ENCODE results near the gene SGPL1. TPM values are rescaled to one million over a fixed set of nuclear protein-coding genes. Genes with fewer than 3 reads are reported as not detected.

SGPL1 gene
- total and polyA plus RNA-seq, 10 of the 15 experiments (the other 5 are each of a cell fraction or from before 2014, with no cell fraction given) = 4.9 to 20.7 (median 10.6) TPM

GRCh38 chr10:70822076-70822820, 6.5 kb downstream of the SGPL1 start (continued):
- TF ChIP-seq E2F4 (IDR thresholded peaks at IDR 0.05; ENCODE audit: low read depth, low read length) (no peak), ASH2L (IDR thresholded peaks at IDR 0.05; ENCODE audit: borderline replicate concordance, low read depth) (no peak)

DNA sequence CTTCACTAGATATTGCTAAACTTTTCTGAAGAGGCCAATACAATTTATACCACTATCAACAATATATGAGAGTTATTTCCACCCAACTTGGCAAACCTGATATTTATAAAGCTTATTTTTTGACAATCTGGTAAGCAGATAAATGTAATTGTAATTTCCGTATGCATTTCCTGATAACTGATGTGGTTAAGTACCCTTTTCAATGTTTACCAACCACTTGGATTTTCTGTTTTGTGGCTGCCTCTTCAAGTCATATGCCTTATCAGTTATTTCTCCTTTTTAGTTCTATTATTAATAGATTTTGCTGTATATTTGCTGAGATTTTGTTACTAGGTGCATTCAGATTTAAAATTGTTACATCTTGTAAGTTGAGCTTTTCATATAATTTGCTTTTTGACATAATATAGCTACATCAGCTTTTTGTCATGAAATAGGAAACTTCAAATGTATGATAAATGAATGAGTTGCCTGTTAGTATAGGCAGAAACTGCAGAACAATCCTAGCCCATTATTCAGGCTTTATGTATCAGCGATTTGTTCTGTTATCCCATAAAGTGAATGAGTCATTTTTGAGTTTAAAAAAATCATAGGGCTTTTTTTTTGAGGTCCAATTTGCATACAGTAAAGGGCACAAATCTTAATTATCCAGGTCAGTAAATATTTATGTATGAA, 11.5 kb downstream of the SGPL1 start:
- DNase-seq (ENCODE audit: low read depth, low spot score) (no peak), ATAC-seq (no peak), FAIRE-seq (no peak)
- intact Hi-C loops (cut with micrococcal nuclease; ENCODE audit: unreplicated experiment) (no loop called here), in situ Hi-C loops (cut with MboI) (no loop called here)
- H3K27me3 ChIP-seq (replicated peaks in 1 of 2; ENCODE audit: control insufficient read depth in 2 of 2, insufficient read depth in 2 of 2, low read length in 1 of 2) = no peaks in the 10 kb centered on the region
- no peaks in the 10 kb centered on the region for H3K79me2 ChIP-seq (ENCODE audit: control insufficient read depth, insufficient read depth, low read length)
- H3K4me1 ChIP-seq (ENCODE audit: control insufficient read depth, insufficient read depth, low read length) = no peaks in the 10 kb centered on the region
- no peak overlapping the region for H3K4me2 ChIP-seq (ENCODE audit: control insufficient read depth, insufficient read depth)
- no peaks in the 10 kb centered on the region for H3K36me3 ChIP-seq (ENCODE audit: control insufficient read depth in 2 of 2, insufficient read depth in 2 of 2, low read length in 1 of 2)
- no peaks in the 10 kb centered on the region for H4K20me1 ChIP-seq (ENCODE audit: control insufficient read depth, insufficient read depth)
- no peak overlapping the region for H3K9ac ChIP-seq (ENCODE audit: control insufficient read depth, insufficient read depth, low read length)
- H3K27ac ChIP-seq (ENCODE audit: control insufficient read depth, insufficient read depth) = no peak overlapping the region
- TF ChIP-seq, protein P1, sequence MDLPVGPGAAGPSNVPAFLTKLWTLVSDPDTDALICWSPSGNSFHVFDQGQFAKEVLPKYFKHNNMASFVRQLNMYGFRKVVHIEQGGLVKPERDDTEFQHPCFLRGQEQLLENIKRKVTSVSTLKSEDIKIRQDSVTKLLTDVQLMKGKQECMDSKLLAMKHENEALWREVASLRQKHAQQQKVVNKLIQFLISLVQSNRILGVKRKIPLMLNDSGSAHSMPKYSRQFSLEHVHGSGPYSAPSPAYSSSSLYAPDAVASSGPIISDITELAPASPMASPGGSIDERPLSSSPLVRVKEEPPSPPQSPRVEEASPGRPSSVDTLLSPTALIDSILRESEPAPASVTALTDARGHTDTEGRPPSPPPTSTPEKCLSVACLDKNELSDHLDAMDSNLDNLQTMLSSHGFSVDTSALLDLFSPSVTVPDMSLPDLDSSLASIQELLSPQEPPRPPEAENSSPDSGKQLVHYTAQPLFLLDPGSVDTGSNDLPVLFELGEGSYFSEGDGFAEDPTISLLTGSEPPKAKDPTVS (IDR thresholded peaks at IDR 0.05; ENCODE audit: low read depth, low read length) = no peak
- TF ChIP-seq, protein P2, sequence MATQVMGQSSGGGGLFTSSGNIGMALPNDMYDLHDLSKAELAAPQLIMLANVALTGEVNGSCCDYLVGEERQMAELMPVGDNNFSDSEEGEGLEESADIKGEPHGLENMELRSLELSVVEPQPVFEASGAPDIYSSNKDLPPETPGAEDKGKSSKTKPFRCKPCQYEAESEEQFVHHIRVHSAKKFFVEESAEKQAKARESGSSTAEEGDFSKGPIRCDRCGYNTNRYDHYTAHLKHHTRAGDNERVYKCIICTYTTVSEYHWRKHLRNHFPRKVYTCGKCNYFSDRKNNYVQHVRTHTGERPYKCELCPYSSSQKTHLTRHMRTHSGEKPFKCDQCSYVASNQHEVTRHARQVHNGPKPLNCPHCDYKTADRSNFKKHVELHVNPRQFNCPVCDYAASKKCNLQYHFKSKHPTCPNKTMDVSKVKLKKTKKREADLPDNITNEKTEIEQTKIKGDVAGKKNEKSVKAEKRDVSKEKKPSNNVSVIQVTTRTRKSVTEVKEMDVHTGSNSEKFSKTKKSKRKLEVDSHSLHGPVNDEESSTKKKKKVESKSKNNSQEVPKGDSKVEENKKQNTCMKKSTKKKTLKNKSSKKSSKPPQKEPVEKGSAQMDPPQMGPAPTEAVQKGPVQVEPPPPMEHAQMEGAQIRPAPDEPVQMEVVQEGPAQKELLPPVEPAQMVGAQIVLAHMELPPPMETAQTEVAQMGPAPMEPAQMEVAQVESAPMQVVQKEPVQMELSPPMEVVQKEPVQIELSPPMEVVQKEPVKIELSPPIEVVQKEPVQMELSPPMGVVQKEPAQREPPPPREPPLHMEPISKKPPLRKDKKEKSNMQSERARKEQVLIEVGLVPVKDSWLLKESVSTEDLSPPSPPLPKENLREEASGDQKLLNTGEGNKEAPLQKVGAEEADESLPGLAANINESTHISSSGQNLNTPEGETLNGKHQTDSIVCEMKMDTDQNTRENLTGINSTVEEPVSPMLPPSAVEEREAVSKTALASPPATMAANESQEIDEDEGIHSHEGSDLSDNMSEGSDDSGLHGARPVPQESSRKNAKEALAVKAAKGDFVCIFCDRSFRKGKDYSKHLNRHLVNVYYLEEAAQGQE (IDR thresholded peaks at IDR 0.05; ENCODE audit: low read depth, low read length) = no peak
- TF ChIP-seq BCL11A (IDR thresholded peaks at IDR 0.05; ENCODE audit: low read depth, low read length) (no peak), E2F4 (IDR thresholded peaks at IDR 0.05; ENCODE audit: low read depth, low read length) (no peak), GABPA (IDR thresholded peaks at IDR 0.05; ENCODE audit: low read depth) (no peak), SKIL (IDR thresholded peaks at IDR 0.05; ENCODE audit: low read depth, poor library complexity, severe bottlenecking) (no peak), SRF (IDR thresholded peaks at IDR 0.05; ENCODE audit: low read depth in 2 of 2, low read length in 2 of 2) (no peak)
- no peaks in the 10 kb centered on the region for H3K9me3 ChIP-seq (replicated peaks; ENCODE audit: control insufficient read depth, insufficient read depth, low read length)
- POLR2A ChIA-PET = no interaction called here
- H2AFZ ChIP-seq (ENCODE audit: control insufficient read depth, low read depth, low read length) = no peak overlapping the region
- SMC1A ChIA-PET (ENCODE audit: uncharacterized antibody, unreplicated experiment) = no interaction called here
- CTCF ChIA-PET = no interaction called here
- no TSS peak for BruUV-seq (replicated peaks)
- 53% methylated on average over 2 of the region's 2 CpGs for WGBS (ENCODE audit: insufficient coverage, insufficient replicate concordance, low lambda C conversion rate, missing lambda C conversion rate)
- RAD21 ChIA-PET (ENCODE audit: unreplicated experiment) = no interaction called here
- H3K4me3 ChIP-seq = no peak overlapping the region

Data from GM12878 (cell line).